ENCODE results near the gene NIN.

The NIN gene

DNA sequence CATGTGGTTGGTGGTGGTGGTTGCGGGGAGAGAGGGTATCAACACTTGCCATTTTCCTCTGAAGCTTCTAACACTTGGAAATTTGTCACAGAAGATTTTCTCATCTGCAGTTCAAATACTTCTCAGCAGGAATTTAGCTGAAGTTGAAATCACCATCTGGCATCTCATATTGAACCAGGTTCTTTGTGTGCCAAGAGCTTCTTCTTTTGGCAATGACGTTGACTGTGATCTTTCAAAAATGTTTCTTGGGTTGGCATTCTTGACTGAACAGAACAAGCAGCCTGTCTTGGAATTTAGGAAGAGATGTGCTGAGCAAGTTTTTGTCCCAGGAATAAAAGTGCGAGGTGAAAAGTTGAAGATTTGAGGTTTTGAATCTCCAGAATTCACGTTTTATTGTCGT lies 8.7 kb upstream of the NIN start:
- H3K4me3 ChIP-seq (replicated peaks in 1 of 2; ENCODE audit: low read depth in 2 of 2, low read length in 2 of 2), result no peak overlapping the region
- TF ChIP-seq, protein P1, sequence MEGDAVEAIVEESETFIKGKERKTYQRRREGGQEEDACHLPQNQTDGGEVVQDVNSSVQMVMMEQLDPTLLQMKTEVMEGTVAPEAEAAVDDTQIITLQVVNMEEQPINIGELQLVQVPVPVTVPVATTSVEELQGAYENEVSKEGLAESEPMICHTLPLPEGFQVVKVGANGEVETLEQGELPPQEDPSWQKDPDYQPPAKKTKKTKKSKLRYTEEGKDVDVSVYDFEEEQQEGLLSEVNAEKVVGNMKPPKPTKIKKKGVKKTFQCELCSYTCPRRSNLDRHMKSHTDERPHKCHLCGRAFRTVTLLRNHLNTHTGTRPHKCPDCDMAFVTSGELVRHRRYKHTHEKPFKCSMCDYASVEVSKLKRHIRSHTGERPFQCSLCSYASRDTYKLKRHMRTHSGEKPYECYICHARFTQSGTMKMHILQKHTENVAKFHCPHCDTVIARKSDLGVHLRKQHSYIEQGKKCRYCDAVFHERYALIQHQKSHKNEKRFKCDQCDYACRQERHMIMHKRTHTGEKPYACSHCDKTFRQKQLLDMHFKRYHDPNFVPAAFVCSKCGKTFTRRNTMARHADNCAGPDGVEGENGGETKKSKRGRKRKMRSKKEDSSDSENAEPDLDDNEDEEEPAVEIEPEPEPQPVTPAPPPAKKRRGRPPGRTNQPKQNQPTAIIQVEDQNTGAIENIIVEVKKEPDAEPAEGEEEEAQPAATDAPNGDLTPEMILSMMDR (IDR thresholded peaks at IDR 0.05; ENCODE audit: low read depth, low read length), result no peak
- DNase-seq (ENCODE audit: low read depth in 2 of 2), result no peak

DNA sequence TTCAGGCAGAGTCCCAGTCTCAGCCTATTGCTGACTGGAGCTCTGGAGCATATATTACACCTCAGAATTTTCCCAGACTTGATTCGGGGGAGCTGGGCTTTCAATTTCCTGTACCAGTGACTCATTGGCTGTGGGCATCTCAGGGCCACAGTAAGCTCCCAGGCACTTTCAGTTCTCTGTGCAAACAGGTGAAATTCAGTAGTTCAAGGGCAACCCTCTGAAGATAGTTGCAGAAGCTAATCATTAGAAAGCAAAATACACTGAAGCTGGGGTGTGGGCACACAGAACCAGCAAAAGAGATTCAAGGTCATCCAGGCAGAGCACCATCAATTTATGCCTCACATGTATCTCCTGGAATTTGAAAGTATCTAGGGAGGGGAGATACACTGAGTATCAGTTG lies 8.1 kb upstream of the NIN start:
- TF ChIP-seq, protein P1 (IDR thresholded peaks at IDR 0.05; ENCODE audit: low read depth, low read length), result no peak
- no peak overlapping the region for H3K4me3 ChIP-seq (replicated peaks in 1 of 2; ENCODE audit: low read depth in 2 of 2, low read length in 2 of 2)
- peak in 1 of 2 donors; percentile 35 for DNase-seq (ENCODE audit: low read depth in 2 of 2)

DNA sequence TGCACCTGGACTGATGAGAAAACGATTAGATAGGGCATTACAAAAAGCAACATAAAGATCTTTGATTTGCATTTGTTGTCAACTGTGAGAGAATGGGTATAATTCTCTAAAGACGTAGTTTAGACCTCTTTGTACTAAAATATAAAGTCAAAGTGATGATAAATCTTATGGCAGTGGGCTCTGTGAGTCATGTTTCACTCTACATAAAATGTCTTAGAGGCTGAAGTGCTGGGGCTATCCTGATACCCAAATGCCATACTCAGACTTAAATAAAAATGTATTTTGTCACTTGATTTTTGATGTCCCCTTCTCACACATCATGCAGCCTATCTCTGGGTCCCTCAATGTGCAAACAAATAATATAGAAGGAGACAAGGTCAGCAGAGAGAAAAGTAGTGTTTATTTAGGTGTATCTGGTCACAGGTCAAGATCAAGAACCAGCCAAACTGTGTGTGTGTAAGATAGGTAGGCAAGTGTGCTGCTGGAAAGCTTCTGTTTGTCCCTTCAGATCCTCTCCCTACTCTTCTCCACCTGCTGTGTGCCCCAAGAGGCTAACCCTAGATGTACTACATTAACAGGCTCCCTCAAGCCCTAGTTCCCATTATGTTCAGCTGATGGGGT lies 7.0 kb upstream of the NIN start:
- TF ChIP-seq, protein P1 (IDR thresholded peaks at IDR 0.05; ENCODE audit: low read depth, low read length), result no peak
- no peak for DNase-seq (ENCODE audit: low read depth in 2 of 2)

DNA sequence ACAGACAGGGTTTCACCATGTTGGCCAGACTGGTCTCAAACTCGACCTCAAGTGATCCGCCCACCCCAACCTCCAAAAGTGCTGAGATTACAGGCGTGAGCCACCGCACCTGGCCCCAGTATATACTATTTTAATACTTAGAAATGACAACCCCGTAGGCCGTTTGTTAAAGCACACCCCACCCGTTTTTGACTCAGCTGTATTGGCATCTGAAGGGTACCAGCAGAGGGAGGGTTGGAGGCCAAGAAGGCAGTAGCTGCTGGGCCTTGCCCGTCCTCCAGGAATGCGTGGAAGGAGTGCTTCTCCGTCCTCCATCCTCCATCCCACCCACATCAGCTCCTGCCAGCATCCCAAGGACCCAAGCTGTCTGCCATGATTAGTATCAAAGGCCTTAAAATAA lies 6.3 kb upstream of the NIN start:
- TF ChIP-seq, protein P1 (IDR thresholded peaks at IDR 0.05; ENCODE audit: low read depth, low read length), result no peak
- H3K4me3 ChIP-seq (replicated peaks in 1 of 2; ENCODE audit: low read depth in 2 of 2, low read length in 2 of 2), result no peak overlapping the region
- DNase-seq (ENCODE audit: low read depth in 2 of 2), result no peak

More for the DNA sequence above, 7.0 kb upstream of the NIN start:
- H3K4me3 ChIP-seq (replicated peaks in 1 of 2; ENCODE audit: low read depth in 2 of 2, low read length in 2 of 2), result no peak overlapping the region

DNA sequence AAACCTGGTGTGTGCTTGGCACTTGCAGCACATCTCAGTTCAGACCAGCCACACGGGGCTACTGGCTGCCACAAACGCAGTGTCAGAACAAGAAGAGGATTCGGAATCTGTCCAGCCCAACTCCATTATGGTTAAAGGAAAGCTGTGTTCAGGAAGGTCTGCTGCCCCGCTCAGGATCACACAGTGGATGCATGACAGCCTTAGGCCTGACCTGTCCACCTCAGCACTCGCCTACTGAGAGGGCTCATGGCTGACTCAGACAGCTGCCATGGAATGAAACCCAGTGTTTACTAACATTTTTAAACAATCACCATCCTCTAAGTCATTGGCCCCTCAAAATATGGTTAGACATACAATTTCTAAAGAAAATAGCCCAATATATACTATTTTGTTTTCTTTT lies 5.6 kb upstream of the NIN start:
- DNase-seq (ENCODE audit: low read depth in 2 of 2), result peak in 1 of 2 donors; percentile 32
- H3K4me3 ChIP-seq (replicated peaks in 1 of 2; ENCODE audit: low read depth in 2 of 2, low read length in 2 of 2), result no peak overlapping the region
- TF ChIP-seq, protein P1 (IDR thresholded peaks at IDR 0.05; ENCODE audit: low read depth, low read length), result no peak

DNA sequence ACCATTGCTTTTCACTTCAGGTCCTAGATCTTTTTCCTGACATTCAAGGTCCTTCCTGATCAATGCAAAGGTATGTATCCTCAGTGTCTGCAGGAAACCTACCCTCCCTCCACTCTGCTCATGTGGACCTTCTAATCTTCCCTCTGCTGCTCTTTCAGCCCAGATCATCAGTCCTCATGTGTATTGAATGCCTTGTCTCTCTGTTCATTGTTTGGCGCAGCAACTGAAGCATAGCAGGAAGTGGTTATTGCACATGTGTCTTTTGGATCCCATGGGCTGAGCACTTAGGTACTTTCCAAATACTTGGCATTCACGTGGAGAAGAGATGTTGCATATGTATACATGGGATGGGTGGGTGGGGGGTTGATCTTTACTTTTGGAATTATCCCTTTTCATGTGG lies 4.3 kb upstream of the NIN start:
- TF ChIP-seq, protein P1 (IDR thresholded peaks at IDR 0.05; ENCODE audit: low read depth, low read length), result no peak
- no peak overlapping the region for H3K4me3 ChIP-seq (replicated peaks in 1 of 2; ENCODE audit: low read depth in 2 of 2, low read length in 2 of 2)
- peak in 1 of 2 donors; percentile 85 for DNase-seq (ENCODE audit: low read depth in 2 of 2)

DNA sequence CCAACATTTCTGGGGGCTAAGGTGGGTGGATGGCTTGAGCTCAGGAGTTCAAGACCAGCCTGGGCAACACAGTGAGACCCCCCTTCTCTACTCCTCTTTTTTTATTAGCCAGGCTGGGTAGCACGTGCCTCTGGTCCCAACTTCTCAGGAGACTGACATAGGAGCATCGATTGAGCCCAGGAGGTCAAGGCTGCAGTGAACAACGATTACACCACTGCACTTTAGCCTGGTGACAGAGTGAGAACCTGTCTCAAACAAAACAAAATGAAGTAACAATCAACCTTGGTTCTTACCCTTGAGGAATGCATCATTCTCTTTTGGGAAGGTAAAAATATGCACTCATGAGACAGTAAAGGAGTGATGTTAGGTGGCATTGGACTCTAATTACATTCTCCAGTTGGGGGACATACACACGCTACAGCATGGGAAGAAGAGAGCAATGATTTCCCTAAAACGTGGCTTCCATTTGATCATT lies 3.9 kb upstream of the NIN start:
- H3K4me3 ChIP-seq (replicated peaks in 1 of 2; ENCODE audit: low read depth in 2 of 2, low read length in 2 of 2), result no peak overlapping the region
- no peak for DNase-seq (ENCODE audit: low read depth in 2 of 2)
- TF ChIP-seq, protein P1 (IDR thresholded peaks at IDR 0.05; ENCODE audit: low read depth, low read length), result no peak
